GF-D8 (cell line): ENCODE measurements around the gene ADAM11.

Experiments used
- DNase-seq: peaks from one replicate; lab custom pipeline; 2025; lab: John Stamatoyannopoulos, UW

Gene ADAM11

DNA sequence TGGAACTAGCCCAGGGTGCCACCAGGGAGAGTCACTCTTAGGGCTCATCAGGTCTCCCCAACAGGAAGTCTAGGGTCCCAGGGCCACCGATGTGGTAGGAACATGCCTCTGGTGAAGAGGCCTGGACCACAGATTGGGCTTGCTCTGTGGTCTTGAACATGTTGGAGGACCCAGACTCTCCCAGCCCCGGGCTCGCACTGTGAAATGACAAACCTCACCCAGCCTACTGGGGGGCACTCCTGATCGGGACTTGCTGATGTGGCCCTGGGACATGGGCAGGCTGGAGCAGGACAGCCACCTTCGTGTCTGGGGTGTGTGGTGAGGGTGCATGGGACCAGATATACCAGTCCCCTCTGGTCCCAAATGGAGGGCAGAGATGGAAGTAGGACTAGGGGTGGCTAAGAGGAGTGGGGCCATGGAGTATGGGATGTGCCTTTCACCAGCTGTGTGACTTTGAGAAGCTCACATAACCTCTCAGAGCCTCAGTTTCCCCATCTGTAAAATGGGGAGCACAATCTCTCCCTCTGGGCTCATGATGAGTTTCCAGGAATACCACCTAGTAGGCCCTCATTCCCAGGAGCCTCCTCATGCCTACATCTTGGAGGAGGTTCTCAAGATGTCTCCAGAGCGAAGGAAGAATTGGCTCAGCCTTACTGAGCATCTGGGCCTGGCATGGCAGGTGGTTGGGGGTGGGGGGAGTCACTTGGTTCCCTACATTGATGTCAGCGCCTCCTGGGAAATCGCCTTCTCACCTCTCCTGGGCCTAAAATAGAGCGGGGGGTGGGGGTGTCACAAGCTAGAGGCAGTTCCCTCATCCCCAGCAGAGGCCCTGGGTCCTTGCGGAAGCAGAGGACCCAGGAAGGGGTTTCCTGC lies 1.5 kb upstream of the ADAM11 start:
- no peak for DNase-seq

DNA sequence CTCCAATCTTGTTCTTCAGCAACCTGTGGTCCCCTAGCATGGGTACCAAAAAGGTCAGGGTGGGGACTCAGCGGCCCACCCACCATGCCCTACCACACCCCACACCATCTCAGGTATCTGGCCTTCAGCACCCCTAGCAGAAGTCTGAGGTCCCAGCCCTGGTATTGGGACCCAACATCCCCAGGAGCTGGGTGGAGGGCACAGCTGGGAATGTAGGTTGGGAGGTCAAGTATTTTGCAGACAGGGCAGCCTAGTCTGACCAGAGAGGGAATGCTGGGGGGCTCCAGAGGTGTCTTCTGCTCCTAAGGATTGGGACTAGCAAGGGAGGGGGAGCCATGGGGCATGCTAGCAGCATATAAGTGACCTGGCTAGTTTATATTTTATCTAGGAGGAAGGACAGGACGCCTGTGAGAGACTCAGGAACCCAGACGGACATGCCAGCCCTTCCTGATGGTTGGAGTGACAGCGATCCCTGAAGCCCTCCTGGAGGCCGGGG lies 822 bp upstream of the ADAM11 start:
- DNase-seq, result no peak

DNA sequence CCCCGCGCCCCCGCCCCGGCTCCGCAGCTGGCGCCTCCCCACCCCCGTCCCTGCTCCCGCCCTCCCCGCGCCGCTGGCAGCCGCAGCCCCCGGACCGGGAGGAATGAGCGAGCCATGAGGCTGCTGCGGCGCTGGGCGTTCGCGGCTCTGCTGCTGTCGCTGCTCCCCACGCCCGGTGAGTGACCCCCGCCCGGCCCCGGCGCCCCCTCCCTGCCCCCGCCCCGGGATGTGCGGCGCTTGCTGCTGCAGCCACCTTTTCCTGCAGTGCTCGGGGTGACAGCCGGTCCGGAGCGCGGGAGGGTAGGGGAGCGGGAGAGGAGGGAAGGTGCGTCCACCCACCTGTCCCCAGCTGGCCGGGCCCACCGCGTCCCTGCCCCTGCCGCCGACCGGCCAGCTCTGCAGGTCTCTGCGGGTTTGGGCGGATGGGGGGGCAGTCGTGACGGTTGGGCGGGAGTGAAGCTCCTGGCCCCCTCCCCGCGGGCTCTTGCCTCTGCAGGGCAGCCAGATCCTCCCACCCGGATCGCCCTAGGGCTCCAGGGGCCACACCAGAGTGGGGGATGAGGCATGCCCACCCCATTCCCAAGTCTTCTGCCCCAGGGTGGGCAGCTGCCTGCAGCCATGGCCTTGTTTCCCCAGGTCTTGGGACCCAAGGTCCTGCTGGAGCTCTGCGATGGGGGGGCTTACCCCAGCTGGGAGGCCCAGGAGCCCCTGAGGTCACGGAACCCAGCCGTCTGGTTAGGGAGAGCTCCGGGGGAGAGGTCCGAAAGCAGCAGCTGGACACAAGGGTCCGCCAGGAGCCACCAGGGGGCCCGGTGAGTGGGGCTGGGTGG lies 513 bp downstream of the ADAM11 start:
- no peak for DNase-seq

DNA sequence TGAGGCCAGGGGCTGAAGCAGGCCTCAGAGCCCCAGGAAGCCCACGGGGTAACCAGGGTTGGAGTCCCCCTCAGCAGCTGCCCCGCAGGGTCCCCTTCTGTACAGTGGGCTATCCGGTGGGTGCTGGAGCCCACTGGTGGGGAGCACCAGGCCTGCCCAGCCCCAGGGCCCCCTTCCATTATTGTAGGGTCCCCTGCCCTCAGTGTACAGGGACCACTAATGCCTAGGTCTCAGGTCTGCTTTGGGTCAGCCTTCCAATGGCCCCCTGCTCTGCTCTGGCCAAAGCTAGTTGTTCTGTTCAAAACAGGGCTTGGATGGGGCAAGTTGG lies 1.1 kb downstream of the ADAM11 start:
- DNase-seq, result no peak

DNA sequence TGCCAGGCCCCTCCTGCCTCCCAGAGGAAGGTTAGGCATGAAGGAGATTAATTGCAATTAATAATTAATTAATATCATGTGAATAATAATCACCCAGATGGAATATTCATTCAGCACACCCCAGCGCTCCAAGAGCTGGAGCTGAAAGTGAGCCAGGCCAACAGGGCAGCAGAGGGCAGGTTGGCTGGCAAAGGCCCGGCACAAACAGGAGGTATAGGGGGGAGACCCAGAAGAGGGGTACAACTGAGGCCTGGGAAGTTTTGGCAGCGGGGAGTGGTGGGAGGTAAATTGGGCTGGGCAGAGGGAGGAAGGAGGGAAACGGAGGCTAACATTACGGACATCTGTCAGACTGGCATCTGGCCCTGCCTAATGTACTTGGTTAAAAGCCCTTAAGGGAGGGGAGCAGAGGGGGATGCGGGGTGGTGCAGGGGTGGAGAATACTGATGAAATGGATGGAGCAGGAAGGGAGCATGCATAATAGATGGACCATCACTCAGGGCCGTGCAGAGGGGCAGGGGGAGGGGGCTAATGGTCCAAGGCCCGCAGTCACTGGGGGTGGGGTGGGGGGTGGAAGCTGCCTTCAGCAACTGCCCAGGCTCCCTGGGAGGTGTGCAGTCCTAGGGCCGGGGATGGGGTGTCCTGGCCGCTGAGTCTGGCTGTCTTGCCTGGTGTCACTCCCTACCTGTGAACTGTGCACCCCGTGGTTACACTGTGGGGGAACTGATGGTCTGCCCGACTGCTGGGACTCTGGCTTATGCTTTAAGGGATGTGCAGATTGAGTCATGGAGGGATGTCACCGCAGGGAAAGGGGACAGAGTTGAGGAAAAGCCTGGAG lies 1.9 kb downstream of the ADAM11 start:
- DNase-seq, result no peak

DNA sequence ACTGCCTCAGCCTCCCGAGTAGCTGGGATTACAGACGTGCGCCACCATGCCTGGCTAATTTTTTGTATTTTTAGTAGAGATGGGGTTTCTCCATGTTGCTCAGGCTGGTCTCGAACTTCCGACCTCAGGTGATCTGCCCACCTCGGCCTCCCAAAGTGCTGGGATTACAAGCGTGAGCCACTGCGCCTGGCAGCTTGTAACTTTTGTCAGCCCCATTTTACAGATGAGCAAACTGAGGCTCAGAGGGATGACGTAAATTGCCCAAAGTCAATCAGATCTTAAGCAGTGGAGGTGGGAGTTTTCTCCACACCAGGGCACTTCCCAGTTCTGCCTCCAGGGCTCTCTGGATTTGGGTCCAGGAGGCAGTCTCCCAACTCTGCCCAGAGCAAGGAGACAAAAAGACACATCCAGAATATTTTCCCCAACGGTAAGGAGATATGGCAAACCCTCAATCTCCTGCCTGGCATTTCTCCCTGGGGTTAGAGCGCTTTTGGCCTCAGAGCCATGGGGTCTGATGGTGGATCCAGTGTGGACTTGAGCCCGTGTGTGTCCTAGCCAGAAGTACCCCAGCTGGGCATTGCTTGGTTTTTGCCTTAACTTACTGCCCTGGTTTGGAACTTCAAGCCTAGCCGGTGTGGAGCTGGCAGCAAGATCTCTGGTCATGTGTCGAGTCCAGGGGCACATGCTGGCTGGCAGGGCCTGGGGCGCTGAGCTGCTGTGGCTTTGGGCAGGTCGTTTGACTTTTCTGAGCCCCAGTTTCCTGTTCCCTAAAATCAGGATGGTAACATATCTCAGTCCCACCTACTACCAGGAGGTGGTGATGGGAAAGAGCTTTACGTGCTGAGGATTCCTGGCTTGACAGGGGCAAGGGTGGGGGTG lies 3.4 kb downstream of the ADAM11 start:
- no peak for DNase-seq

DNA sequence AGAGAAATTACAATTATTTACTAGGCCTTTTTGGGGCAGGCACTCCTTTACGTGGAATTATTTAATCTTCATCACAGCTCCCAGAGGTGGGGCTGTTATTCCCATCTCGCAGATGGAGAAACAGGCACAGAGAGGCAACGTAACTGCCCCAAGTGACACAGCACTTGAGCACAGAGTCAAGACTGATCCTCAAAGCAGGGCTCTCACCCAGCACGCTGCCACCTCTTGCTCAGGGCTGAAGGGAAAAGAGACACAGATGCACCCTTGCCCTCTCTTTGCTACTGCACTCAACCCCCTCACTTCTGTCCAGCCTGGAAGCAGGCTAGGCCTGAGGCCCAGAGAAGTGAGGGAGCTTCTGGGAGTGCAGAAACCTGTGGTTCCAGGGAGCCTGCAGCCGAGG lies 4.4 kb downstream of the ADAM11 start:
- no peak for DNase-seq

DNA sequence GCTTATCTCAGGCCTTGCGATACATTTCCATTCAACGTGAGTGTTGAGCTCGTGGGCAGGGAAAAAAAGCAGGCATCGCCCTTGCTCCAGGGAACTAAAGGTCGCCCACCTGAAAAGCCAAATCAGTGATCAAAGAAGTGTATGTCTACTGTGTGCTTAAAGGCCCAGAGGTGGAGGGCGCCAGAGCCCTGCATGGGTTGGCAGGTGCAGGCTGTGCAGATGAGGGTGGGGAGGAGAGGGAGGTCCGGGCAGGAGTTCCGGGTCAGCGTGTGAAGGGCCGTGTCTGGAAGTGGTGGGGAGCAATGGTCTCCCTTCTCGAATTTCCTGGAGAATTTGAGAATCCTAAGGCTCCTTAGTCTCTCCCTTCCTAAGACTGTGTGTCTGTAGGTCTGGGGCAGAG lies 7.2 kb downstream of the ADAM11 start:
- no peak for DNase-seq

DNA sequence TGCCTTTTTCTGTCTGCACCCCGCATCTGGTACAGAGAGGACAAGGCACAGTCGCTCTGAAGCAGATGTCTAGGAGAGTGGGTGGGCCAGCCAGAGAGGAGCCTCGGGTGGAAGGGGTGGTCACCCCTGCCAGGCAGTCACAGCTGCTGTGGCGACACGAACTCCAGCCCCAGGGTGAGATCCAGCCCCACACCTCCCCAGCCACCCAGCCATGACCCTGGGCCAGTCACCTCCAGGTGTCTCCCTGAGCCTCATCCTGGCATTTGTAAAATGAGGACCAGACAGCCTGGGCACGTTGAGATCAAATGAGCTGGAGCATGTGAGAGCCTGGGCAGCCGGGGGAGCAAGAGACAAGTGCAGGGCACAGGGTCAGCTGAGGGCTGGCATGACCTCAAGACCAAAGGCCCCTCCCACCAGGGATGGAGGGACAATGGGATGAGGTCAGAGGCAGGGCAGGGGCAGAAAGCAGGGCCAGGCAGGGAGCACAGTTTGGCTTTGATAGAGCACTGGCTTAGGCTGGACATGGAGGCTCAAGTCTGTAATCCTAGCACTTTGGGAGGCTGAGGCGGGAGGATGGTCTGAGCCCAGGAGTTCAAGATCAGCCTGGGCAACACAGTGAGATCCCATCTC lies 7.7 kb downstream of the ADAM11 start:
- no peak for DNase-seq

DNA sequence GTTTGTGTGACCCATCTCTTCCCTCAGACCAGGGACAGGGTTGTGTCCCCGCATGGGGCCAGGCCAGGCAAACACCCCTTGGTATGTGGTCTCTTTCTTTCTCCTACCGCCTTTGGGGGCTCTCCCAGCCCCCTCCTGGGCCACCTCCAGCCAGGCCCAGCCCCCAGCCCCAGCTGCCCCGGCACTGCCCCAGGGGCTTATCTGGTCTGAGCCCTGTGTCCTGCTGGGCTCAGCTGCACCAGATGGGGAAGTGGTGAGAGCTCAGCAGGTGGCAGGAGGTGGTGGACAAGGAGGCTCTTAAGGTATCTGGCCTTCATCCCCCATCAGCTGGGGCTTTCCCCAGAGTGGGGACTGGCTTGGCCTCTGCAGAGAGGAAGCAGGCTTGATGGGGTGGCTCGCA lies 8.7 kb downstream of the ADAM11 start:
- DNase-seq, result no peak

DNA sequence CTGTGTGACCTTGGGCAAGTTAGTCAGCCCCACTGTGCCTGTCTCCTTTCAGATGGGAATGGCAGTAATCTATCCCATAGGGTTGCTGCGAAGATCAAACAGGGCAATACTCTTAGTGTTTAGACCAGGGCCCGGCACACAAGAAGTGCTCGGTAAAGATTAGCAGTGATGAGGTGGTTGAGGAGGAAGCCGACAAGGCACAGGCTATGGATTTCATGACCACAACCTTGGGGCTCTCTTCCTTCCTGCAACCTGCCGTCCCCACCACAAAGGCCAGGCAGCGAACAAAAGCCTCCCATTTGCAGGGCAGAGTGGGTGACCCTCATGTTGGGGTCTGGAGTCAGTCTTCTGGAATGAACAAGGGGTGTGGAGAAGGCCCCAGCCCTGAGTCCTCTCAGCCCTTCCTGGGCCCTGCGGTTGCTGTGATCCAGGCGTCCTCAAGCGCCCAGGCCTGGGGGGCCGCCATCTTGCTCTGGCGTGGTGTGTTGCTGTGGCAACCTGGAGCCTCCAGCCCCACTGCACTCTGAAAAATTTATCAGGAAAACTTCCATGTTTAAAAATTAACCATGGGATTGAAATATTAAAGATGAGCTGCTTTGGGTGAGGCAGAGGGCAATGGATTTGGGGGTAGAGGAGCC lies 9.8 kb downstream of the ADAM11 start:
- DNase-seq, result peak; percentile 28

DNA sequence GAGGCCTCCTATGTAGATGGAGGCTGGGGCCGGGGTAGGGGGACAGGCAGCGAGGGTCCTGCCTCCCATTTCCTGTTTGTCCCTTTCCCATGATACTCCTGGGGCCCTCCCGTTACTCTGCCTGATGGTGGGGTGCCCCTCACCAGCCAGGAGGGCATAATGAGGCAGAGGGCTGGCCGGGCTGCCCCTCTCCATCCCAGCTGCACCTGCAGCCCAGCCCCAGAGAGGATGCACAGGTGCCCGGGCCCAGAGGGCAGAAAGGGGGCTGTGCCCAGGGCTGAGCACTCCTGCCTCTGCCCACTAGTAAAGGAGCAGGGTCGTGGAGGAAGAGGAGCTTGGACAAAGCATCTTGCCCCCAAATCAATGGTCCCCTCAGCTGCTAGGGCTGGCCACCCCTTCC lies 10.4 kb downstream of the ADAM11 start:
- no peak for DNase-seq

DNA sequence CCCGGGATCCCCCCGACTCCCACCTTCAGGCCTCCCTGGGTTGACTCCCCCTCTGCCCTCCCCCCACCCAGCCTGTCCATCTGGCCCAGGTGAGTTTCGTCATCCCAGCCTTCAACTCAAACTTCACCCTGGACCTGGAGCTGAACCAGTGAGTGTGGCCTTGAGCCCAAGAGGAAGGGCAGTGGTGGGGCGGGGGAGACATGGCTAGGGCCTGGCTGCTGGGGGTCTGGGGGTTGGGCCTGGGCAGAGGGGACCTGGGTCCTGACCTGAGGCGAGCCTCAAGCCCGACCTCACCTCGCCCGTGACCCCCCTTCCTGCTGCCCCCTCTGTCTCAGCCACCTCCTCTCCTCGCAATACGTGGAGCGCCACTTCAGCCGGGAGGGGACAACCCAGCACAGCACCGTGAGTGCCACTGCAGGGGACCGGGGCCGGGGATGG lies 10.9 kb downstream of the ADAM11 start:
- DNase-seq, result no peak

DNA sequence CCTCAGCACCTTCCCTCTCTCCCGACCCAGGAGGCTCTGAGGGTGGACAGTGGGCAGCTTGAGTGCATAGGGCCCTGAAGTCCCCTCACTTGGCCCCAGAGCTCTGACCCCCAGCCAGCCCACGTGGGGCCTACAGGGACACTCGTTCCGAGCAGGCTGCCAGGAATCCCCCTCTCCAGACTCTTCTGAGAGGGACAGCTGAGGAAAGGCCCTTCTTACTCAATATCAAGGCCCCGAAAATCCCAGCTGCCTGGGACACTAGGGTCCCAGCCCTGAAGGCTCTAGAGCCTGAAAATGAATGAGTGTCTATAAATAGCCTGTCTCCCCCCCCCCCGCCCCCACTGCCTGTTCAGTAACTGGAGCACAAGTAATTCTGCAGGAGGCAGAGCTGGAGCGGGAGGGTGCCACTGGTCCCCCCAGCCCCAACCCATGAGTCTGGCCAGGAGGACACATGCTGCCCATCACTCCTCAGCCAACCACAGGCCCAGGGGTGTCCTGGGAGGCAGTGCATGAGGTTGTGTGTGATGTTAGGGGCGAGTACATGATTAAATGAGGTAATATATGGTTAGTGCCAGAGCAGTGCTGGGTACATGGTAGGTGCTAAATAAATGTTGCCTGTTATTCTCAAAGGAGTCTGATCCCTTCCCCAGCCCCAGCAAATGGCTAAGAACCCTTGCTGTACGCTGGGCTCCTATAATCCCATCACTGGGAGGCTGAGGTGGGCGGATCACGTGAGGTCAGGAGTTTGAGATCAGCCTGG lies 11.6 kb downstream of the ADAM11 start:
- no peak for DNase-seq

DNA sequence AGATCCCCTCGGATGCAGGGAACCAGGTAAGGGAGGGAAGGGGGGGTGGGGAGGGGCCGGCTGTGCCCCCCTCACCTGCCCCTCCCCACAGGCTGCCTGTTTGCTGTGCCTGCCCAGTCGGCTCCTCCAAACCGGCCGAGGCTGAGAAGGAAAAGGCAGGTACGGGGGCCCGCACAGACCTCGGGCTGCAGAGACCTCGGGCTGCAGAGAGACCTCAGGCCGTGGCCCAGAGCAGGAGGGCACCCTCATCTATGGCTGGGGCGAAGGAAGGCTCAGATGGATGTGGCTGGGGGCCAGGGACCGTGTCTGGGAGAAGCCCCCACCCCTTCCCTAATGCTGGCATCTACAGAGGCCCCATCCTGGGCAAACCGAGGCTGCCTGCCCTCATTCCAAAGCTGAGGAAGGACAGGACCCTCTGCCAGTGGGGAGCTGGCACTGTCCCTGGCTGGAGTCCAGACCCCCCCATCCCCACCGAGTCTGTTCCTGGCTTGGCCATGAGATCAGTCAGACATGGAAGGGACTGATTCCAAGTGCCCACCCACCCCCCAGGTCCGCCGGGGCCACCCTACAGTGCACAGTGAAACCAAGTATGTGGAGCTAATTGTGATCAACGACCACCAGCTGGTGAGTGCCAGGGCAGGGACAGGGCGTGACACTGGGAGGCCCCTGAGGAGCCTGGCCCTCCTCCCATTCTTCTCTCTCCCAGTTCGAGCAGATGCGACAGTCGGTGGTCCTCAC lies 13.7 kb downstream of the ADAM11 start:
- DNase-seq, result no peak

DNA sequence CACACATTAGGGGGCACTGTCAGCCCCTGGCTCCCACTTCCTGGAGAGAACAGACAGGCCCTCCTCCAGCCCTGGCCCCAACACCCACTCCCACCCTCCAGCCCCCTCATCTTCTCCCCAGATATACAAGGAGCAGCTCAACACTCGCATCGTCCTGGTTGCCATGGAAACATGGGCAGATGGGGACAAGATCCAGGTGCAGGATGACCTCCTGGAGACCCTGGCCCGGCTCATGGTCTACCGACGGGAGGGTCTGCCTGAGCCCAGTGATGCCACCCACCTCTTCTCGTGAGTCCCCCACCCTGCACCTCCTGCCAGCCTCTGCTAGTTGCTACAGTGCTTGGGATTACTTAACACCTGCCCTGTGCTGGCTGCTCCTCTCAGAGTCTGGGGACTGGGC lies 14.4 kb downstream of the ADAM11 start:
- DNase-seq, result no peak

DNA sequence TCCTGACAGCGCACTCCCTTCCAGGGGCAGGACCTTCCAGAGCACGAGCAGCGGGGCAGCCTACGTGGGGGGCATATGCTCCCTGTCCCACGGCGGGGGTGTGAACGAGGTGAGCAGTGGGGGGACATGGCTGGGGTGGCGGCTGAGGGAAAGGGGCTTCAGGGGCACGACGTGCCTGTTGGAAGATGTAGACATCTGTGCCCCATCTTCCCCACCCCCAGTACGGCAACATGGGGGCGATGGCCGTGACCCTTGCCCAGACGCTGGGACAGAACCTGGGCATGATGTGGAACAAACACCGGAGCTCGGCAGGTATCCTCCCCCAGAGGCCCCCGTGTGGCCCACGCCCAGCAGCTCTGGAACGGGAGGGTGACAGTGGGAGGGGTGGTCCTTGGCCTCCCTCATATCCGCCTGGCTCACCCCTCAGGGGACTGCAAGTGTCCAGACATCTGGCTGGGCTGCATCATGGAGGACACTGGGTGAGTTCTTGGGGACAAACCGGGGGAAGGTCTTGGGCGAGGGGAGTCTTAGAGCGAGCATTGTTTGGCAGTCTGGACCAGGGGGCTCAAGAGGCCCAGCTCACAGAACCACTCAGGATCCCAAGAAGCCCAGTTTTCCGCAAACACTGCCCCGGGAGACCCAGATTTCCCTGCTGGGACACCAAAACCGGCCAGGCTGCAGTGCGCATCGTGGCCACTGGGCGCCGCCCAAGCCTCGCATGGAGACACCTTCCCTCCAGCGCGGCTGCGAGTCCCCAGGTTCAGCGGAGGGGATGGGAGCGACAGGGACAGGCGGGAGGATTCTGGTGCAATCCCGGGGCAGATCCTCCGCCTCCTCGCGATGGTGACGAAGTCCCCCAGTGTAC lies 15.7 kb downstream of the ADAM11 start:
- peak; percentile 7 for DNase-seq
